Activated CD4-positive, alpha-beta memory T cell treated with anti-CD3 and anti-CD28 coated beads for 36 hours (primary cell): ENCODE measurements around the gene ZNF627. TPM values are rescaled to one million over a fixed set of nuclear protein-coding genes. Genes with fewer than 3 reads are reported as not detected.
"Not testable (repeated sequence)": the region's sequence is repeated elsewhere in the genome, so short reads cannot be mapped to it uniquely, and the experiment has no call there.

Experiments used
- CTCF ChIA-PET: fragments of 350-600 bp; sonication (Branson Sonifier 250); formaldehyde crosslinking; loops from one replicate; lab custom pipeline; 2021; ENCODE audit warnings: antibody characterized with exemption, inconsistent platforms; lab: Charles Lee
- POLR2A ChIA-PET: fragments of 350-600 bp; sonication (Branson Sonifier 250); formaldehyde crosslinking; loops from one replicate; lab custom pipeline; 2021; ENCODE audit warnings: antibody characterized with exemption; lab: Charles Lee
- DNase-seq: peaks from one replicate; pipeline ENCODE4 v3.0.0-alpha.2; 2020
- H3K27ac Mint-ChIP-seq: one replicate; pipeline ENCODE4 v1.8.0; 2021; ENCODE audit warnings: mixed read lengths
- H3K27me3 Mint-ChIP-seq: one replicate; pipeline ENCODE4 v1.8.0; 2021; ENCODE audit warnings: mixed read lengths
- H3K36me3 Mint-ChIP-seq: one replicate; pipeline ENCODE4 v1.8.0; 2021; ENCODE audit warnings: mixed read lengths
- H3K4me1 Mint-ChIP-seq: one replicate; pipeline ENCODE4 v1.8.0; 2021; ENCODE audit warnings: low read depth, mixed read lengths
- H3K4me3 Mint-ChIP-seq: one replicate; pipeline ENCODE4 v1.8.0; 2021; ENCODE audit warnings: mild to moderate bottlenecking, mixed read lengths
- H3K9me3 Mint-ChIP-seq: one replicate; pipeline ENCODE4 v1.8.0; 2021; ENCODE audit warnings: mixed read lengths
- intact Hi-C: fragments of 100-400 bp; cut with micrococcal nuclease; formaldehyde crosslinking; loops from one replicate; pipeline ENCODE4 v1.15.1; 2023
- total RNA-seq, 2 experiments: library from RNA; stranded (reverse); gene quantifications; one replicate each; pipeline ENCODE4 v1.2.3, GENCODE V29; 2021

ZNF627 gene
- total RNA-seq, 2 experiments from 2014 or later: 6.6 to 7.0 TPM

DNA sequence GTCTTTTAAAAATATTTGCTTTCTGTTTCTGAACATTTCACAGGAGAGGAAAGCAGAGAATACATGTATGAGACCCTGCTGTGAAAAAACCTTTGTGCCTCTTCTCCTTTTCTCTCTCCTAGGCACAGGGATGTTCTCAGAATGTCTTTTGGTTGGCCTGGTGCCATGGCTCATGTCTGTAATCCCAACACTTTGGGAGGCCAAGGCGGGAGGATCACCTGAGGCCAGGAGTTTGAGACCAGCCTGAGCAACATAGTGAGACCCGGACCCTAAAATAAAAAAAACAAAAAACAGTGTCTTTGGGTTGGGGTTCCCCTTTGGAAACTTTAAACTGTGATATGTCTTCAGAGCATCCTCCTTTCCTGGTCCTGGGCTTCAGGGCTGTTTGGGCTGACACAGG is 1.5 kb downstream of the ZNF627 start:
- no peaks in the 10 kb centered on the region for H3K27me3 Mint-ChIP-seq
- DNase-seq: no peak
- H3K36me3 Mint-ChIP-seq: peaks cover 13% of the 10 kb centered on the region
- H3K4me1 Mint-ChIP-seq: peaks cover 30% of the 10 kb centered on the region
- intact Hi-C loops: no loop called here
- ChIA-PET POLR2A (no interaction called here), CTCF (no interaction called here)
- H3K4me3 Mint-ChIP-seq: peak overlapping the region; percentile 58
- H3K9me3 Mint-ChIP-seq: no peaks in the 10 kb centered on the region
- H3K27ac Mint-ChIP-seq: no peak overlapping the region

DNA sequence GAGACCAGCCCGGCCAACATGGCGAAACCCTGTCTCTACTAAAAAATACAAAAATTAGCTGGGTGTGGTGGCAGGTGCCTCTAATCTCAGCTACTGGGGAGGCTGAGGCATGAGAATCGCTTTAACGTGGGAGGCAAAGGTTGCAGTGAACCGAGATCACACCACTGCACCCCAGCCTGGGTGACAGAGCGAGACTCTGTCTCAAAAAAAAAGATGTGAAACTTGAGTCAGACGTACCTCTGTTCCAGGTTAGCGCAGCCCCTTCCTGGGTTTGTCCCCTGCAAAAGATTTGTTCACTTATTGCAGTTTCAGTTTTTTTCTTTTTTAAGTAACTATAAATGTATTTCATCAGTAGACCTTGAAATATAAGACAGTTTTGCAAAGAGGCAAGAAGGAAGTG is 2.4 kb downstream of the ZNF627 start:
- H3K36me3 Mint-ChIP-seq: peaks cover 20% of the 10 kb centered on the region
- intact Hi-C loops: not testable (repeated sequence)

DNA sequence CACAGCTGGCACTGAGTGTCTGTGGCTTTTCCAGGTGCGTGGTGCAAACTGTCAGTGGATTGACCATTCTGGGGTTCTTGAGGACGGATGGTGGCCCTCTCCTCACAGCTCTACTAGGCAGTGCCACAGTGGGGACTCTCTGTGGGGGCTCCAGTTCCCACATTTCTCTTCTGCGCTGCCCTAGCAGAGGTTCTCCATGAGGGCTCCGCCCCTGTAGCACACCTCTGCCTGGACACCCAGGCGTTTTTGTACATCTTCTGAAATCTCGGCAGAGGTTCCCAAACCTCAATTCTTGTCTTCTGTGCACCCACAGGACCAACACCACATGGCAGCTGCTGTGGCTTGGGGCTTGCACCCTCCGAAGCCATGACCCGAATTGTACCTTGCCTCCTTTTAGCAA is 9.2 kb downstream of the ZNF627 start:
- DNase-seq: no peak
- intact Hi-C loops: no loop called here
- H3K27me3 Mint-ChIP-seq: no peaks in the 10 kb centered on the region
- peaks cover 31% of the 10 kb centered on the region for H3K9me3 Mint-ChIP-seq
- H3K4me3 Mint-ChIP-seq: no peak overlapping the region
- H3K4me1 Mint-ChIP-seq: peaks cover 6% of the 10 kb centered on the region
- POLR2A ChIA-PET: no interaction called here
- CTCF ChIA-PET: interaction anchor here (0.6 kb wide), 1 partner anchor 124 kb away, joined by 3 read pairs; no protein-coding TSS in a partner anchor
- no peak overlapping the region for H3K27ac Mint-ChIP-seq
- H3K36me3 Mint-ChIP-seq: peaks cover 49% of the 10 kb centered on the region

More for the DNA sequence above, 2.4 kb downstream of the ZNF627 start:
- Mint-ChIP-seq H3K4me3 (peak overlapping the region; percentile 8), H3K4me1 (peaks cover 30% of the 10 kb centered on the region)
- POLR2A ChIA-PET, DNase-seq, H3K9me3 Mint-ChIP-seq, H3K27ac Mint-ChIP-seq, H3K27me3 Mint-ChIP-seq: not testable (repeated sequence)
- CTCF ChIA-PET: interaction anchor here (0.7 kb wide), 1 partner anchor 1669 kb away, joined by 6 read pairs; no protein-coding TSS in a partner anchor

DNA sequence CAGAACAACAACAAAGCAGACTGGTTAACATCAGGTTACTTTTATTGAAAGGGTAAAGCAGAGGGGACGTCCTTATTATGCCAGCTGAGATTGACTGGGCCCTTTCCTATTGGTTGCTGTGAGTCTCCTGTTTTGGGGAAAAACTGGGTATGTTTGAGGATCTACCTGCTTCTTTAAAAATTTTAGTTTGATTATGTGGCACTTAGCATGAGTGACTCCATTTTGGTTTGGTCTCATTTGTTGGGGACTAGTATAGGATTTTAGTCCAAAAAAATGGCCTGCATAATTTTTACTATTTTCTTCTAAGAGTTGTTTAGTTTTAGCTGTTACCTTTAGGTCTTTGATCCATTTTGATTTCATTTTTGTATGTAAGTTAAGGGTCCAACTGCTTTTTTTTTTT is 14.4 kb downstream of the ZNF627 start:
- CTCF ChIA-PET: no interaction called here
- Mint-ChIP-seq H3K4me3 (no peak overlapping the region), H3K27ac (no peak overlapping the region), H3K36me3 (peaks cover 42% of the 10 kb centered on the region), H3K27me3 (no peaks in the 10 kb centered on the region), H3K9me3 (peaks cover 23% of the 10 kb centered on the region), H3K4me1 (peaks cover 5% of the 10 kb centered on the region)
- POLR2A ChIA-PET: no interaction called here
- intact Hi-C loops: no loop called here
- no peak for DNase-seq

DNA sequence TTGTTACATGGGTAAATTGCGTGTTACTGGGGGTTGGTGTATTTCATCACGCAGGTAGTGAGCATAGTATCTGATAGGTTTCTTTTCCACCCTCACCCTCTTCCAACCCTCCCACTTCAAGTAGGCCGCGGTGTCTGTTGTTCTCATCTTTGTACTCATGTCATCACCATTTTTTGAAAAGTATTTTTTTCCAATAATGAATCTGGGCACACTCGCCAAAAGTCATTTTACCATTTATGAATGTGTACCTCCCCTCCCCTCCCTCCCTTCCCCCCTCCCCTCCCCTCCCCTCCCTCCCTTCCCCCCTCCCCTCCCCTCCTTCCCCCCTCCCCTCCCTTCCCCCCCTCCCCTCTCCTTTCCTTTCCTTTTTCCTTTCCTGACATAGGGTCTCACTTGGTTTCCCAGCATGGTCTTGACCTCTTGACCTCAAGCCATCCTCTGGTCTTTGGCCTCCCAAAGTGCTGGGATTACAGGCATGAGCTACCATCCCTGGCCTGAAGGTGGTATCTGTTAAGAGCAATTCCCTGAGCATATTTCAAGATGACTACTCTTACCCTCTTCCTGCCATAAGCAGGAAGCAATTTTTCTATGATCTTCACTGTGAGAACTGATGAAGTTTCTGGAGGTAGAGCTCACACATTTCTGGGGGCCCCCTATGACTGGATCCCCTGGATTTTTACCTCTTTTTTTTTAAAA is 15.7 kb downstream of the ZNF627 start:
- H3K27ac Mint-ChIP-seq: no peak overlapping the region
- H3K27me3 Mint-ChIP-seq: no peaks in the 10 kb centered on the region

DNA sequence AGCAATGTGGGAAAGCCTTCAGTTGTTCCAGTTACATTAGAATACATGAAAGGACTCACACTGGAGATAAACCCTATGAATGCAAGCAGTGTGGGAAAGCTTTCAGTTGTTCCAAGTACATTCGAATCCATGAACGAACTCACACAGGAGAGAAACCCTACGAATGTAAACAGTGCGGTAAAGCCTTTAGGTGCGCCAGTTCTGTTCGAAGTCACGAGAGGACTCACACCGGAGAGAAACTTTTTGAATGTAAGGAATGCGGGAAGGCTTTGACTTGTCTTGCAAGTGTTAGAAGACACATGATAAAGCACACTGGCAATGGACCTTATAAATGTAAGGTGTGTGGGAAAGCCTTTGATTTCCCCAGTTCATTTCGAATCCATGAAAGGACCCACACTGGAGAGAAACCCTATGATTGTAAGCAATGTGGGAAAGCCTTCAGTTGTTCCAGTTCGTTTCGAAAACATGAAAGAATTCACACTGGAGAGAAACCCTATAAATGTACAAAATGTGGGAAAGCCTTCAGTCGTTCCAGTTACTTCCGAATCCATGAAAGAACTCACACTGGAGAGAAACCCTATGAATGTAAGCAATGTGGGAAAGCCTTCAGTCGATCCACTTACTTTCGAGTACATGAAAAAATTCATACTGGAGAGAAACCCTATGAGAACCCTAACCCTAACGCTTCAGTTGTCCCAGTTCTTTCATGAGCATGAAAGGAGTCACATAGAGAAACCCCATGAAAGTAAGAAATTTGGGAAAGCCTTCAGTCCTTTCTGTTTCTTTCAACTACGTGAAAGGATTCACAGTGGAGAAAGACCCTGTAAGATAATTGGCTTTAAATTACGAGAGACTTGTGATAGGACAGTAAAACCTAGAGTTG is 20.1 kb downstream of the ZNF627 start:
- no peak for DNase-seq
- intact Hi-C loops: no loop called here
- CTCF ChIA-PET: no interaction called here
- H3K4me3 Mint-ChIP-seq: no peak overlapping the region
- H3K27me3 Mint-ChIP-seq: no peaks in the 10 kb centered on the region
- H3K36me3 Mint-ChIP-seq: peaks cover 75% of the 10 kb centered on the region
- H3K9me3 Mint-ChIP-seq: peaks cover 54% of the 10 kb centered on the region
- POLR2A ChIA-PET: no interaction called here
- no peak overlapping the region for H3K27ac Mint-ChIP-seq
- peaks cover 5% of the 10 kb centered on the region for H3K4me1 Mint-ChIP-seq

More for the DNA sequence above, 15.7 kb downstream of the ZNF627 start:
- Mint-ChIP-seq H3K4me3 (no peak overlapping the region), H3K4me1 (peaks cover 5% of the 10 kb centered on the region), H3K9me3 (peaks cover 25% of the 10 kb centered on the region), H3K36me3 (peaks cover 47% of the 10 kb centered on the region)
- POLR2A ChIA-PET: no interaction called here
- intact Hi-C loops: no loop called here
- DNase-seq: no peak
- CTCF ChIA-PET: interaction anchor here (0.7 kb wide), 1 partner anchor 11 kb away, joined by 3 read pairs; no protein-coding TSS in a partner anchor

DNA sequence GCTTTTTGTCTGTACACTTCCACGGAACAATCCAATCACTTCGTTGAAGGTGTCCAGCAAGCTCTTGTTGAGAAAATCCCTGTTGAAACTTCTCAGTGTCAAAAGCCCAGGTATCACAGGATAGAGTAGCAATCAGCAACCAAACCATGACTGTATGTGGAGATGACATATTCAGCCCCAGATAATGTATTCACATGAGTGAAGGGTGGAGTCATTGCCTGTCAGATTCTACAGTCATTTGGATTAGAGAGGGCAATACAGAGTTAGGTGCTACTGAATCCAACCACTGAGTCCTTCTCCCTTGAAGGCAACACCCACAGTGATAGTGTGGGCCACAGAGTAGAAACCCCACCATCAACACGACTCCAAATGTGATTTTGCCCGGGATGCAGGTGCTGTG is 23.3 kb downstream of the ZNF627 start:
- intact Hi-C loops: no loop called here
- H3K36me3 Mint-ChIP-seq: peaks cover 57% of the 10 kb centered on the region
- H3K9me3 Mint-ChIP-seq: peaks cover 52% of the 10 kb centered on the region
- peaks cover 11% of the 10 kb centered on the region for H3K27me3 Mint-ChIP-seq
- no peak overlapping the region for H3K27ac Mint-ChIP-seq
- CTCF ChIA-PET: no interaction called here
- H3K4me3 Mint-ChIP-seq: no peak overlapping the region
- POLR2A ChIA-PET: interaction anchor here (0.6 kb wide), 1 partner anchor 546 kb away, joined by 3 read pairs; no protein-coding TSS in a partner anchor
- no peak for DNase-seq
- peaks cover 14% of the 10 kb centered on the region for H3K4me1 Mint-ChIP-seq

DNA sequence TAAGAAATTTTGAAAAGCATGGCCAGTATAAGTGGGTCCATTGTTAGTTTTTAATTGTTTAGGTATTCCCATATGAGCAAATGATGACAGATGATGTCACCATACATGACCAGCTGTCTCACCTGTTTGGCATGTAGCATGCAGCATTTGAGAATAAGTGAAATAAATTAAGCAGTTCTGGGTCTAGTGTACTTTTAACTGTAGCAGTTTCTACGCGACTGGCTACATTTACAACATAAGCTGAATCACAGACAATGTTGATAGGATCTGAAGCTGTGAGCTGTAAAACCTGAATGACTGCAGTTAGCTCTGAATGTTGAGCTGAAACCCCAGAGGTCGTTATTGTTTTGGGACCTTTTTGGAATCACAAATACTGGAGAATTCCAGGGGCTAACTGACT is 25.1 kb downstream of the ZNF627 start:
- H3K27ac Mint-ChIP-seq, CTCF ChIA-PET, intact Hi-C loops, DNase-seq, H3K4me3 Mint-ChIP-seq: not testable (repeated sequence)
- peaks cover 42% of the 10 kb centered on the region for H3K36me3 Mint-ChIP-seq
- peaks cover 19% of the 10 kb centered on the region for H3K27me3 Mint-ChIP-seq
- peaks cover 14% of the 10 kb centered on the region for H3K4me1 Mint-ChIP-seq
- POLR2A ChIA-PET: interaction anchor here (0.7 kb wide), 1 partner anchor 467 kb away, joined by 3 read pairs; the partner anchor contains the start of gene SPC24
- peaks cover 40% of the 10 kb centered on the region for H3K9me3 Mint-ChIP-seq

DNA sequence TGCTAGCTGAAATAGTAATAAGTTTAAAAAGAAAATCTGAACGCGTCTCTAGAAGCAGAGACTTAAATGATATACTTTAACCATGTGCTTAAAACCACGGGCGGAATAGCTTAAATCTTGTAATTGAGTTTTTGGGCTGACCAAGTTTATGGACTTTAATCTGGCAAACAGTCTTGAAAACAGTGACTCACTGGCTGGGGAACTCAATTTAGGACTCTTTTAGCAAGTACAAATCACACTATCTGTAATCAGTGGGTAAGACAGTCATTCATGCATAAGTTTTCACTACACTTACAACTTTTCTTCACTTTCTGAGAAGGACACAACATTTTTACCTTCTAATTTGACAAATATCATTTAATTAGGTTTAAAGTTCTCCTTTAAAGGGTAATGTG is 26.8 kb downstream of the ZNF627 start:
- peaks cover 24% of the 10 kb centered on the region for H3K9me3 Mint-ChIP-seq
- H3K27ac Mint-ChIP-seq: peak overlapping the region; percentile 18
- CTCF ChIA-PET: interaction anchor here (1.5 kb wide), 1 partner anchor 11 kb away, joined by 3 read pairs; no protein-coding TSS in a partner anchor
- no peak for DNase-seq
- no peak overlapping the region for H3K4me3 Mint-ChIP-seq
- intact Hi-C loops: no loop called here
- H3K4me1 Mint-ChIP-seq: peaks cover 14% of the 10 kb centered on the region
- H3K27me3 Mint-ChIP-seq: peaks cover 19% of the 10 kb centered on the region
- POLR2A ChIA-PET: no interaction called here
- H3K36me3 Mint-ChIP-seq: peaks cover 26% of the 10 kb centered on the region

DNA sequence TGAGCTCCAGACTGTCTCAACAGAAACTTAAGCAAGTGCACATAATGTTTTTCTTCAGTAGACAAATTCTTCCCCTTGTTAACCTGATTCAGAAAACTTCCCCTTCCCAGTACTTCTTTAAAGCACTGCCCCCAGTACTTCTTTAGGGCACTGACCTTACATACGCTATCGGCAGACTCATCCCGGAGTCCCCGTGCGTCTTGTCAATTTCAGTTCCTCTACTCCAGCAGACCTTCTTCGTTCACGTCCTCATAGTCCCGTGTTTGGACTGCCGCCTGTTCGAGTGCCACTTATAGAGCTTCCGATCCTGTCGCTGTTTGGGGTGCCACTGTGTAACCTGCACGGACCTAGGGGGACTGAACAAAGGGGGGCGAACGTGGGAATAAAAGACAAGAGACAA is 29.0 kb downstream of the ZNF627 start:
- Mint-ChIP-seq H3K4me1 (peaks cover 14% of the 10 kb centered on the region), H3K9me3 (peaks cover 13% of the 10 kb centered on the region), H3K27me3 (peaks cover 19% of the 10 kb centered on the region), H3K27ac (no peak overlapping the region), H3K36me3 (peaks cover 5% of the 10 kb centered on the region), H3K4me3 (no peak overlapping the region)
- ChIA-PET CTCF (no interaction called here), POLR2A (no interaction called here)
- intact Hi-C loops: no loop called here
- DNase-seq: no peak

DNA sequence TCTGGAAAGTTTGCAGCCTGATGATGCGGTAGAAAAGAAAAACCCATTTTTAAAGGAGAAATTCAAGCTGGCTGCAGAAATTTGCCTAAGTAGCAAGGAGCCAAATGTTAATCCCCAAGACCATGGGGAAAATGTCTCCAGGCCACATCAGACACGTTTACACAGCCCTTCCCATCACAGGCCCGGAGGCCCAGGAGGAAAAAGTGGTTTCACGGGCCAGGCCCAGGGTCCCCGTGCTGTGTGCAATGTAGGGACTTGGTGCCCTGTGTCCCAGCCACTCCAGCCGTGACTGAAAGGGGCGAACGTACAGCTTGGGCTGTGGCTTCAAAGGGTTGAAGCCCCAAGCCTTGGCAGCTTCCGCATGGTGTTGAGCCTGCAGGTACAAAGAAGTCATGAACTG is 35.9 kb downstream of the ZNF627 start:
- Mint-ChIP-seq H3K36me3 (peaks cover 3% of the 10 kb centered on the region), H3K9me3 (peaks cover 21% of the 10 kb centered on the region), H3K27me3 (peaks cover 3% of the 10 kb centered on the region), H3K4me3 (no peak overlapping the region), H3K27ac (no peak overlapping the region), H3K4me1 (no peaks in the 10 kb centered on the region)
- intact Hi-C loops: no loop called here
- ChIA-PET CTCF (no interaction called here), POLR2A (no interaction called here)
- no peak for DNase-seq

DNA sequence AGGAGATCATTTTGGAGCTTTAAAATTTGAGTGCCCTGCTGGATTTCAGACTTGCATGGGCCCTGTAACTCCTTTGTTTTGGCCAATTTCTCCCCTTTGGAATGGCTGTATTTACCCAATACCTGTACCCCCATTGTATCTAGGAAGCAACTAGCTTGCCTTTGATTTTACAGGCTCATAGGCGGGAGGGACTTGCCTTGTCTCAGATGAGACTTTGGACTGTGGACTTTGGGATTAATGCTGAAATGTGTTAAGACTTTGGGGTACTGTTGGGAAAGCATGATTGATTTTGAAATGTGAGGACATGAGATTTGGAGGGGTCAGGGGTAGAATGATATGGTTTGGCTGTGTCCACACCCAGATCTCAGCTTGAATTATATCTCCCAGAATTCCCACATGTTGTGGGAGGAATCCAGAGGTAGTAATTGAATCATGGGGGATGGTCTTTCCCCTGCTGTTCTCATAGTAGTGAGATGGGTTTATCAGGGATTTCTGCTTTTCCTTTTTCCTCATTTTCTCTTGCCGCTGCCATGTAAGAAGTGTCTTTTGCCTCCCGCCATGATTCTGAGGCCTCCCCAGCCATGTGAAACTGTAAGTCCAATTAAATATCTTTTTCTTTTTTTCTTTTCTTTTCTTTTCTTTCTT is 36.9 kb downstream of the ZNF627 start:
- H3K36me3 Mint-ChIP-seq, H3K4me3 Mint-ChIP-seq, POLR2A ChIA-PET, H3K27me3 Mint-ChIP-seq, DNase-seq, H3K27ac Mint-ChIP-seq, intact Hi-C loops, H3K4me1 Mint-ChIP-seq, CTCF ChIA-PET: not testable (repeated sequence)
- peaks cover 21% of the 10 kb centered on the region for H3K9me3 Mint-ChIP-seq
